ENCODE data around the gene OST4.
"Not testable (repeated sequence)": the region's sequence is repeated elsewhere in the genome, so short reads cannot be mapped to it uniquely, and the experiment has no call there.

OST4 gene

GRCh38 chr2:27080140-27080469 lies 8.7 kb upstream of the OST4 start:
- POLR2A ChIA-PET, result interaction anchor here (2.7 to 4.6 kb wide), 2 partner anchors 8 to 29 kb away, joined by 26 to 28 read pairs; partner anchors contain the start of genes AGBL5 and OST4
- TF ChIP-seq, protein P1, sequence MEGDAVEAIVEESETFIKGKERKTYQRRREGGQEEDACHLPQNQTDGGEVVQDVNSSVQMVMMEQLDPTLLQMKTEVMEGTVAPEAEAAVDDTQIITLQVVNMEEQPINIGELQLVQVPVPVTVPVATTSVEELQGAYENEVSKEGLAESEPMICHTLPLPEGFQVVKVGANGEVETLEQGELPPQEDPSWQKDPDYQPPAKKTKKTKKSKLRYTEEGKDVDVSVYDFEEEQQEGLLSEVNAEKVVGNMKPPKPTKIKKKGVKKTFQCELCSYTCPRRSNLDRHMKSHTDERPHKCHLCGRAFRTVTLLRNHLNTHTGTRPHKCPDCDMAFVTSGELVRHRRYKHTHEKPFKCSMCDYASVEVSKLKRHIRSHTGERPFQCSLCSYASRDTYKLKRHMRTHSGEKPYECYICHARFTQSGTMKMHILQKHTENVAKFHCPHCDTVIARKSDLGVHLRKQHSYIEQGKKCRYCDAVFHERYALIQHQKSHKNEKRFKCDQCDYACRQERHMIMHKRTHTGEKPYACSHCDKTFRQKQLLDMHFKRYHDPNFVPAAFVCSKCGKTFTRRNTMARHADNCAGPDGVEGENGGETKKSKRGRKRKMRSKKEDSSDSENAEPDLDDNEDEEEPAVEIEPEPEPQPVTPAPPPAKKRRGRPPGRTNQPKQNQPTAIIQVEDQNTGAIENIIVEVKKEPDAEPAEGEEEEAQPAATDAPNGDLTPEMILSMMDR (IDR thresholded peaks at IDR 0.05; ENCODE audit: insufficient read depth, low read length, missing control alignments), result no peak
- DNase-seq (ENCODE audit: low read depth, low spot score), result no peak
- CTCF ChIA-PET, result interaction anchor here (1.0 to 2.9 kb wide), 11 partner anchors 11 to 201 kb away, joined by 3 to 13 read pairs (median 4); no protein-coding TSS in a partner anchor
- peak overlapping the region; percentile 95 for H3K4me3 ChIP-seq (ENCODE audit: low read depth, low read length)

- CTCF ChIA-PET, result interaction anchor here (0.8 to 2.9 kb wide), 18 partner anchors 8 to 233 kb away, joined by 3 to 13 read pairs (median 4); partner anchors contain the start of genes AGBL5 and KHK
- DNase-seq (ENCODE audit: low read depth, low spot score), result no peak
- peak overlapping the region; percentile 95 for H3K4me3 ChIP-seq (ENCODE audit: low read depth, low read length)
- TF ChIP-seq, protein P1 (IDR thresholded peaks at IDR 0.05; ENCODE audit: insufficient read depth, low read length, missing control alignments), result no peak
- POLR2A ChIA-PET, result interaction anchor here (0.9 to 2.7 kb wide), 3 partner anchors 15 to 39 kb away, joined by 3 to 26 read pairs (median 8); partner anchors contain the start of gene AGBL5
Measured at GRCh38 chr2:27079233-27080139, 8.0 kb upstream of the OST4 start.

- peak within 1 kb of the TSS; percentile 95 for H3K4me3 ChIP-seq (ENCODE audit: low read depth, low read length)
- ChIA-PET CTCF (interaction anchor here (0.8 to 2.9 kb wide), 12 partner anchors 9 to 233 kb away, joined by 3 to 13 read pairs (median 4); partner anchors contain the start of genes AGBL5 and KHK), POLR2A (interaction anchor here (0.6 to 2.7 kb wide), 8 partner anchors 10 to 139 kb away, joined by 3 to 26 read pairs (median 4); partner anchors contain the start of gene AGBL5)
- peak; percentile 83 for DNase-seq (ENCODE audit: low read depth, low spot score)
- TF ChIP-seq, protein P1 (IDR thresholded peaks at IDR 0.05; ENCODE audit: insufficient read depth, low read length, missing control alignments), result peak; percentile 8
Measured at GRCh38 chr2:27078267-27079194, 7.1 kb upstream of the OST4 start, which contains the start of gene EMILIN1. Gene EMILIN1 (plus strand): TSS chr2:27078615. CDS start chr2:27079066, 451 bp downstream.

DNA sequence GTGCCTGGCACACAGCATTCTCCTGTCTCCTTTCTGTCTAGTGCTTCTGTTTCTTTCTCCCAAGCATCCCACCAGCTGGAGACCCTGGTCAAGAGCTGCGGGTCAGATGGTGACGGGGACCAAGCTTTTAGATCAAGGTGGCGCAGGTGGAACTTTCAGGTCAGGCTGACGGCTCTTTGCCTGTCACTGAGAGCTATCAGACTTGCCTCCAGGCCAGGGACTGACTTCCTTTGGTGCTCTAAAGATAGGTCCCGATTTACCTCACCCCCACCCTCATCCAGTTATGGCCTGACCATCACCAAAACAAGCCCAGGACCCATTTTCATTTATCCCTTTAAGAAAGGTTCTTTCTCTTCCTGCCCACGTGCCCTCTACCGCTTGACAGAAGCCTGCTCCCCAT lies 5.8 kb upstream of the OST4 start:
- POLR2A ChIA-PET, result interaction anchor here (0.8 to 1.0 kb wide), 2 partner anchors 8 to 26 kb away, joined by 3 read pairs; no protein-coding TSS in a partner anchor
- DNase-seq (ENCODE audit: low read depth, low spot score), result no peak
- CTCF ChIA-PET, result interaction anchor here (1.0 to 2.7 kb wide), 3 partner anchors 8 to 61 kb away, joined by 3 to 12 read pairs (median 11); partner anchors contain the start of gene KHK

DNA sequence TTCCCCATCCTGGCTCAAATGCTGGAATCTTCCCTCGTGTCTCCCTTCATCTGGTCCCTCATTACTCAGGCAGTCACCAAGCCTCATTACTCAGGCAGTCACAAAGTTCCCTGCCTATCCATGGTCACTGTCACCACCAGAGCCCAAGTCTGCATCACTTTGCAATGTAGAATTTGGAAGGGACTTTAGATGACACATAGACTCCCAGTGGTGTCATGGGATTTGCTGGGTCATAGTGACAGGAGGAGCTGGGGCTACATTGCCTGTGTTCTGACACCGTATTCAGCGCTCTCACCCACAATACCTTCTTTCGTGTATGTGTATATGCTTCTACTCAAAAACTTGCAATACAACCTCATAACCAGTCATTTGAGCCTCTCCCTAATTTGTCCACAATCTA lies 4.9 kb upstream of the OST4 start:
- TF ChIP-seq, protein P1 (IDR thresholded peaks at IDR 0.05; ENCODE audit: insufficient read depth, low read length, missing control alignments), result no peak
- POLR2A ChIA-PET, result interaction anchor here (0.6 to 1.0 kb wide), 2 partner anchors 9 to 15 kb away, joined by 3 read pairs; no protein-coding TSS in a partner anchor
- CTCF ChIA-PET, result interaction anchor here (1.0 kb wide), 2 partner anchors 9 to 189 kb away, joined by 3 read pairs; no protein-coding TSS in a partner anchor
- H3K4me3 ChIP-seq (ENCODE audit: low read depth, low read length), result no peak overlapping the region
- DNase-seq (ENCODE audit: low read depth, low spot score), result no peak

More for the DNA sequence above, 5.8 kb upstream of the OST4 start:
- TF ChIP-seq, protein P1 (IDR thresholded peaks at IDR 0.05; ENCODE audit: insufficient read depth, low read length, missing control alignments), result no peak
- no peak overlapping the region for H3K4me3 ChIP-seq (ENCODE audit: low read depth, low read length)

GRCh38 chr2:27075566-27075871 lies 4.1 kb upstream of the OST4 start:
- H3K4me3 ChIP-seq (ENCODE audit: low read depth, low read length); POLR2A ChIA-PET; DNase-seq (ENCODE audit: low read depth, low spot score): not testable (repeated sequence)
- CTCF ChIA-PET, result interaction anchor here (4.2 kb wide), 1 partner anchor 10 kb away, joined by 40 read pairs; the partner anchor contains the start of gene KHK
